Retinal pigment epithelial cell (primary cell): Measurements from ENCODE around the gene ZNF23.

Experiments used
- DNase-seq: peaks from one replicate; pipeline ENCODE4 v3.0.0-alpha.2; 2010; ENCODE audit warnings: low read depth
- H3K4me3 ChIP-seq: 2 replicates; pipeline ENCODE4 v1.5.1; 2011; ENCODE audit warnings: mild to moderate bottlenecking, low read length, control low read depth, moderate library complexity
- TF ChIP-seq, protein P1 (sequence below): conservative IDR thresholded peaks from 2 replicates; pipeline ENCODE4 v1.5.1; 2011; ENCODE audit warnings: low read depth, low read length, control low read depth, inconsistent platforms

ZNF23 gene

DNA sequence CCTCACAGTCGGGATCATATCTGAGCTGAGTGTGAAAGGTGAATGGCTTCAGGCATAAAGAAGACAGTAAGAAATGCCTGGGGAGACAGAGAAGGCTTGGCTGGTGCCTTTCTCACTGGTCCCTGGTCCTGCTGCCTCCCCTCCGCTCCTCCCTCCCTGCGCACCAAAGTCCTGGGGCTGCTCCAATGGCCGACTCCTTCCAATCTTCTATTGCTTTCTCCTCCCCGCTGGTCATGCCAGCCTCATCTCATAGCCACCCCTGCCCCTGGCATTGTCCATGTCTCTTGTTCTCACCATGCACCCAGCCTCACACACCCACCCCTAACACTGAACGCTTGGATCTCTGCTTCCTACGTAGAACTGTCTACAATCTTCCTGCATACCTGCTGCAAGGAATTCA lies 38.2 kb downstream of the ZNF23 start:
- no peak for DNase-seq
- TF ChIP-seq, protein P1, sequence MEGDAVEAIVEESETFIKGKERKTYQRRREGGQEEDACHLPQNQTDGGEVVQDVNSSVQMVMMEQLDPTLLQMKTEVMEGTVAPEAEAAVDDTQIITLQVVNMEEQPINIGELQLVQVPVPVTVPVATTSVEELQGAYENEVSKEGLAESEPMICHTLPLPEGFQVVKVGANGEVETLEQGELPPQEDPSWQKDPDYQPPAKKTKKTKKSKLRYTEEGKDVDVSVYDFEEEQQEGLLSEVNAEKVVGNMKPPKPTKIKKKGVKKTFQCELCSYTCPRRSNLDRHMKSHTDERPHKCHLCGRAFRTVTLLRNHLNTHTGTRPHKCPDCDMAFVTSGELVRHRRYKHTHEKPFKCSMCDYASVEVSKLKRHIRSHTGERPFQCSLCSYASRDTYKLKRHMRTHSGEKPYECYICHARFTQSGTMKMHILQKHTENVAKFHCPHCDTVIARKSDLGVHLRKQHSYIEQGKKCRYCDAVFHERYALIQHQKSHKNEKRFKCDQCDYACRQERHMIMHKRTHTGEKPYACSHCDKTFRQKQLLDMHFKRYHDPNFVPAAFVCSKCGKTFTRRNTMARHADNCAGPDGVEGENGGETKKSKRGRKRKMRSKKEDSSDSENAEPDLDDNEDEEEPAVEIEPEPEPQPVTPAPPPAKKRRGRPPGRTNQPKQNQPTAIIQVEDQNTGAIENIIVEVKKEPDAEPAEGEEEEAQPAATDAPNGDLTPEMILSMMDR = no peak
- no peak overlapping the region for H3K4me3 ChIP-seq

GRCh38 chr16:71423016-71423415 lies 39.0 kb downstream of the ZNF23 start:
- H3K4me3 ChIP-seq = no peak overlapping the region
- DNase-seq = no peak
- TF ChIP-seq, protein P1 = no peak

DNA sequence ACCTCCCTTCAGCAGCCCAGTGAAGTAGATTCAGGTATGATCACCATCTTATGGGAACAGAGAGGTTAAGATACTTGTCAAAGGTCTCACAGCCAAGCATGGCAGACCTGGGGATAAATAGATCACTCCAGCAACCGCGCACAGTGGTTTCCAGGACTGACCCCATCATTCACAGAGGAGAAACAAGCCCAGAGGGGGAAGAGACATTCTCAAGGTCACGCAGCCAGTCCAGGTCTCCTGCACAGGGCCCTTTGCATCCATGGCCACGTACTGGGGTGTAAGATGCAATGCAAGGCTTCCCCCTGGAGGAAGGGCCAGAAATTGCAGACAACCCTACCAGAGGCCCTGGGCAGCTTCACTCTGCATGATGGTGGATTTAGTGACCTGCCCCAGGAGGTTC lies 40.1 kb downstream of the ZNF23 start:
- TF ChIP-seq, protein P1 = peak; percentile 59
- no peak overlapping the region for H3K4me3 ChIP-seq
- DNase-seq = no peak

DNA sequence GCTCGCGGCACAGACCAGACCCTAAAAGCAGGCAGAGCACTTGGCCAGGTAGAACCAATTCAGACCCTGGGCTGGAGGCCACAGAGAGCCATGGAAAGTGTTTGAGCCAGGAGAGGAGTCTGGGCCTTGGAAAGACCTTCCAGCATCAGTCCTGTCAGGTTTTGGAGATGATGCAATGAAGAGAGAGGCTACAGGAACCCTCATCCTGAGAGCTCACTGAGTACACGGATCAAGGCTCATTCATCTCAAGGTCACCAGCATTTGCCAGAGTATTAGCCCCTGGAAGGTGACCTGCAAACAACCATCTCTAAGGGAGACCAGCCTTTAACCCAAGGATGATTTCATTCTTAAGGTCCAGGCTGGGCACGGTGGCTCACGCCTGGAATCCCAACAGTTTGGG lies 48.0 kb downstream of the ZNF23 start:
- H3K4me3 ChIP-seq = no peak overlapping the region
- TF ChIP-seq, protein P1 = no peak
- DNase-seq = no peak

DNA sequence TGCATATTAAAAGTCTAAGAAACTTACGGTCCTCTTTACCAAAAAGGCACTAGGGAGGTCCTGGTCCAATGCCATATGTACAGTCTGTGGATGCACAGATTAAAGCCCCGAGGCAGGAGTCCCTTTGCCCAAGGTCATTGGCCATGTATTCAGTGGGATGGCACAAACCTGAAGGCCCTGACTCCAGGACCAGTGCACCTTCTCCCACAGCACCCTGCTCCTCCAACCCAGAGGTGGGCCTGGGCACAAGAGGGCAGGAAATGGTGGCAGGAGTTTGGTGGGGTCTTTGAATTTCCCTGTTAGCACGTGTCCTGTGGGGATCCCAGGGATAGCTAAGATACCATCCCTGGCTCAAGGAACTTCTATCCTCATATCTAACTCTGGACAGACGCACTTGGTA lies 48.7 kb downstream of the ZNF23 start:
- no peak for DNase-seq
- no peak overlapping the region for H3K4me3 ChIP-seq
- TF ChIP-seq, protein P1 = no peak

- peak; percentile 16 for DNase-seq
- TF ChIP-seq, protein P1 = peak; percentile 84
- no peak overlapping the region for H3K4me3 ChIP-seq
Measured at GRCh38 chr16:71412270-71413160, 49.5 kb downstream of the ZNF23 start.

- DNase-seq = no peak
- TF ChIP-seq, protein P1 = no peak
- H3K4me3 ChIP-seq = no peak overlapping the region
Measured at GRCh38 chr16:71410146-71410545, 51.9 kb downstream of the ZNF23 start.
